HEK293 (cell line): ENCODE data around the gene IQSEC1.

ENCODE experiments used
- CTCF ChIA-PET: fragments of 350-600 bp; formaldehyde crosslinking; extraction: SDS; loops from one replicate; lab custom pipeline; 2021; ENCODE audit warnings: antibody characterized with exemption; lab: Yijun Ruan, JAX
- POLR2A ChIA-PET: fragments of 300-600 bp; formaldehyde crosslinking; extraction: SDS; loops from one replicate; lab custom pipeline; 2020; ENCODE audit warnings: antibody characterized with exemption, inconsistent platforms; lab: Yijun Ruan, JAX
- H3K27ac ChIP-seq: fragments of 200-500 bp; sonication (Bioruptor generic); 2 replicates; pipeline ENCODE4 v1.5.1; 2014; ENCODE audit warnings: low read depth, low read length, control low read depth, inconsistent platforms; ENCODE audit errors: extremely low read depth
- H3K36me3 ChIP-seq, 2 experiments: fragments of 200-500 bp in 1 of 2; sonication (Bioruptor generic) in 1 of 2; 1 replicate in 1 of 2; 2 replicates in 1 of 2; pipeline ENCODE4 v1.5.1; 2014 to 2017; ENCODE audit warnings: inconsistent platforms in 2 of 2, low read length in 2 of 2; ENCODE audit not compliant: control insufficient read depth in 2 of 2, insufficient read depth in 1 of 2
- H3K4me1 ChIP-seq: fragments of 200-500 bp; sonication (Bioruptor generic); 2 replicates; pipeline ENCODE4 v1.5.1; 2014; ENCODE audit warnings: mild to moderate bottlenecking, low read length, inconsistent platforms; ENCODE audit not compliant: control insufficient read depth, insufficient read depth
- H3K4me3 ChIP-seq: 2 replicates; pipeline ENCODE4 v1.5.1; 2011; ENCODE audit warnings: low read depth, mild to moderate bottlenecking, control low read depth, low read length, moderate library complexity
- H3K9me3 ChIP-seq: fragments of 200-500 bp; sonication (Bioruptor generic); 2 replicates; pipeline ENCODE4 v1.5.1; 2014; ENCODE audit warnings: low read depth, low read length, inconsistent platforms; ENCODE audit not compliant: control insufficient read depth, insufficient read depth
- EGR2 ChIP-seq: fragments of 450-650 bp; formaldehyde crosslinking; IDR thresholded peaks from 2 replicates; pipeline ENCODE4 v1.5.1; 2016; ENCODE audit warnings: low read depth, missing biosample characterization, missing genetic modification characterization
- GLIS1 ChIP-seq: fragments of 450-650 bp; formaldehyde crosslinking; IDR thresholded peaks from 2 replicates; pipeline ENCODE4 v1.5.1; 2016; ENCODE audit warnings: missing biosample characterization, missing genetic modification characterization
- GLIS2 ChIP-seq: fragments of 450-650 bp; formaldehyde crosslinking; IDR thresholded peaks from 2 replicates; pipeline ENCODE4 v1.5.1; 2016; ENCODE audit warnings: missing biosample characterization, missing genetic modification characterization
- KLF1 ChIP-seq: fragments of 450-650 bp; formaldehyde crosslinking; IDR thresholded peaks from 2 replicates; pipeline ENCODE4 v1.5.1; 2016; ENCODE audit warnings: missing biosample characterization, missing genetic modification characterization
- OVOL3 ChIP-seq: fragments of 450-650 bp; formaldehyde crosslinking; IDR thresholded peaks from 2 replicates; pipeline ENCODE4 v1.5.1; 2016; ENCODE audit warnings: missing biosample characterization, missing genetic modification characterization
- REPIN1 ChIP-seq: fragments of 450-650 bp; formaldehyde crosslinking; IDR thresholded peaks from 2 replicates; pipeline ENCODE4 v1.5.1; 2017; ENCODE audit warnings: missing biosample characterization, missing genetic modification characterization, low read depth
- ZIC2 ChIP-seq: fragments of 450-650 bp; formaldehyde crosslinking; IDR thresholded peaks from 2 replicates; pipeline ENCODE4 v1.5.1; 2016; ENCODE audit warnings: missing biosample characterization, missing genetic modification characterization
- ZNF19 ChIP-seq: fragments of 450-650 bp; formaldehyde crosslinking; IDR thresholded peaks from 2 replicates; pipeline ENCODE4; 2016; ENCODE audit warnings: missing biosample characterization, missing genetic modification characterization, low read depth
- ZNF2 ChIP-seq: fragments of 450-650 bp; formaldehyde crosslinking; IDR thresholded peaks from 2 replicates; pipeline ENCODE4 v1.5.1; 2016; ENCODE audit warnings: missing biosample characterization, missing genetic modification characterization
- ZNF280C ChIP-seq: fragments of 450-650 bp; formaldehyde crosslinking; IDR thresholded peaks from 2 replicates; pipeline ENCODE4 v1.5.1; 2016; ENCODE audit warnings: missing biosample characterization, missing genetic modification characterization
- ZNF335 ChIP-seq: fragments of 450-650 bp; formaldehyde crosslinking; conservative IDR thresholded peaks from 2 replicates; pipeline ENCODE4 v1.5.1; 2016; ENCODE audit warnings: missing biosample characterization, missing genetic modification characterization
- ZNF362 ChIP-seq: fragments of 450-650 bp; formaldehyde crosslinking; IDR thresholded peaks from 2 replicates; pipeline ENCODE4 v1.5.1; 2016; ENCODE audit warnings: missing biosample characterization, missing genetic modification characterization
- ZNF366 ChIP-seq: fragments of 450-650 bp; formaldehyde crosslinking; conservative IDR thresholded peaks from 2 replicates; pipeline ENCODE4 v1.5.1; 2016; ENCODE audit warnings: missing biosample characterization, missing genetic modification characterization
- ZNF37A ChIP-seq: fragments of 450-650 bp; IDR thresholded peaks from 2 replicates; pipeline ENCODE4 v1.5.1; 2018; ENCODE audit warnings: missing biosample characterization, missing genetic modification characterization
- ZNF518A ChIP-seq: fragments of 450-650 bp; formaldehyde crosslinking; conservative IDR thresholded peaks from 2 replicates; pipeline ENCODE4 v1.5.1; 2016; ENCODE audit warnings: low read depth, missing biosample characterization, missing genetic modification characterization
- ZNF548 ChIP-seq: fragments of 450-650 bp; formaldehyde crosslinking; IDR thresholded peaks from 2 replicates; pipeline ENCODE4 v1.5.1; 2016; ENCODE audit warnings: missing biosample characterization, missing genetic modification characterization
- ZNF580 ChIP-seq: fragments of 450-650 bp; formaldehyde crosslinking; IDR thresholded peaks from 2 replicates; pipeline ENCODE4 v1.5.1; 2016; ENCODE audit warnings: missing biosample characterization, missing genetic modification characterization
- ZNF791 ChIP-seq: fragments of 450-650 bp; formaldehyde crosslinking; IDR thresholded peaks from 2 replicates; pipeline ENCODE4 v1.5.1; 2016; ENCODE audit warnings: missing biosample characterization, missing genetic modification characterization

IQSEC1 gene

GRCh38 chr3:12991861-12992281, 81.4 kb downstream of the IQSEC1 start:
- H3K4me3 ChIP-seq = no peak overlapping the region
- no peaks in the 10 kb centered on the region for H3K4me1 ChIP-seq
- H3K9me3 ChIP-seq = no peaks in the 10 kb centered on the region
- CTCF ChIA-PET = interaction anchor here (0.6 to 1.5 kb wide), 3 partner anchors 10 to 658 kb away, joined by 3 to 5 read pairs (median 3); no protein-coding TSS in a partner anchor
- no peaks in the 10 kb centered on the region for H3K36me3 ChIP-seq
- POLR2A ChIA-PET = no interaction called here
- no peak overlapping the region for H3K27ac ChIP-seq
- no peak for TF ChIP-seq ZNF791 (tag by site-specific recombination)
- no peak for TF ChIP-seq ZNF335 (tag by site-specific recombination)
- no peak for TF ChIP-seq REPIN1 (tag by site-specific recombination)
- peak; percentile 99 for TF ChIP-seq GLIS1
- no peak for TF ChIP-seq ZNF548 (tag by site-specific recombination)
- no peak for TF ChIP-seq ZNF362 (tag by site-specific recombination)
- peak; percentile 60 for TF ChIP-seq ZIC2
- TF ChIP-seq GLIS2 (tag by site-specific recombination) = peak; percentile 60
- TF ChIP-seq EGR2 = no peak
- no peak for TF ChIP-seq ZNF580

- Histone ChIP-seq H3K4me3 (no peak overlapping the region), H3K4me1 (no peaks in the 10 kb centered on the region), H3K9me3 (no peaks in the 10 kb centered on the region), H3K27ac (no peak overlapping the region), H3K36me3 (no peaks in the 10 kb centered on the region)
- ChIA-PET CTCF (no interaction called here), POLR2A (no interaction called here)
- no peak for TF ChIP-seq ZNF366 (tag by site-specific recombination)
- TF ChIP-seq ZNF280C (tag by site-specific recombination) = no peak
- TF ChIP-seq KLF1 = no peak
- TF ChIP-seq OVOL3 (tag by site-specific recombination) = no peak
- TF ChIP-seq ZNF37A (tag by site-specific recombination) = no peak
- no peak for TF ChIP-seq ZNF19 (tag by site-specific recombination)
- TF ChIP-seq ZNF518A = no peak
- TF ChIP-seq ZNF2 (tag by site-specific recombination) = no peak
- TF ChIP-seq, all 188 proteins: peak for 0
Observed at GRCh38 chr3:12991481-12991837, 81.8 kb downstream of the IQSEC1 start.
